BJ (cell line): ENCODE measurements around the gene ARHGAP26. TPM values are rescaled to one million over a fixed set of nuclear protein-coding genes. Genes with fewer than 3 reads are reported as not detected.

Experiments used
- CTCF ChIA-PET: fragments of 350-600 bp; formaldehyde crosslinking; extraction: SDS; loops from one replicate; lab custom pipeline; 2021; ENCODE audit warnings: antibody characterized with exemption, inconsistent platforms; lab: Yijun Ruan, JAX
- POLR2A ChIA-PET: fragments of 300-600 bp; sonication (Branson Sonifier 250); formaldehyde crosslinking; extraction: SDS; loops from one replicate; lab custom pipeline; 2021; ENCODE audit warnings: antibody characterized with exemption; lab: Charles Lee
- DNase-seq: peaks from one replicate; pipeline ENCODE4 v3.0.0-alpha.2; 2011; ENCODE audit warnings: low read depth
- H3K27me3 ChIP-seq: 2 replicates; pipeline ENCODE4 v1.6.0; 2011; ENCODE audit warnings: low read length; ENCODE audit not compliant: control insufficient read depth, insufficient read depth
- H3K36me3 ChIP-seq: 2 replicates; pipeline ENCODE4 v1.5.1; 2011; ENCODE audit warnings: low read length; ENCODE audit not compliant: control insufficient read depth, insufficient read depth
- H3K4me3 ChIP-seq: 2 replicates; pipeline ENCODE4 v1.5.1; 2011; ENCODE audit warnings: low read depth, mild to moderate bottlenecking, control low read depth, low read length
- polyA plus RNA-seq: library from polyadenylated mRNA; depleted of rRNA; stranded (reverse); fragments of >200 nt; gene quantifications from 2 replicates; pipeline ENCODE4 v1.2.3, GENCODE V29; 2011
- TF ChIP-seq, protein P1 (sequence below): IDR thresholded peaks from 2 replicates; pipeline ENCODE4 v1.5.1; 2011; ENCODE audit warnings: low read depth, mild to moderate bottlenecking, control low read depth, inconsistent platforms, low read length, moderate library complexity; ENCODE audit not compliant: insufficient read depth

ARHGAP26 gene
- polyA plus RNA-seq, 1 experiment = 4.8 TPM

DNA sequence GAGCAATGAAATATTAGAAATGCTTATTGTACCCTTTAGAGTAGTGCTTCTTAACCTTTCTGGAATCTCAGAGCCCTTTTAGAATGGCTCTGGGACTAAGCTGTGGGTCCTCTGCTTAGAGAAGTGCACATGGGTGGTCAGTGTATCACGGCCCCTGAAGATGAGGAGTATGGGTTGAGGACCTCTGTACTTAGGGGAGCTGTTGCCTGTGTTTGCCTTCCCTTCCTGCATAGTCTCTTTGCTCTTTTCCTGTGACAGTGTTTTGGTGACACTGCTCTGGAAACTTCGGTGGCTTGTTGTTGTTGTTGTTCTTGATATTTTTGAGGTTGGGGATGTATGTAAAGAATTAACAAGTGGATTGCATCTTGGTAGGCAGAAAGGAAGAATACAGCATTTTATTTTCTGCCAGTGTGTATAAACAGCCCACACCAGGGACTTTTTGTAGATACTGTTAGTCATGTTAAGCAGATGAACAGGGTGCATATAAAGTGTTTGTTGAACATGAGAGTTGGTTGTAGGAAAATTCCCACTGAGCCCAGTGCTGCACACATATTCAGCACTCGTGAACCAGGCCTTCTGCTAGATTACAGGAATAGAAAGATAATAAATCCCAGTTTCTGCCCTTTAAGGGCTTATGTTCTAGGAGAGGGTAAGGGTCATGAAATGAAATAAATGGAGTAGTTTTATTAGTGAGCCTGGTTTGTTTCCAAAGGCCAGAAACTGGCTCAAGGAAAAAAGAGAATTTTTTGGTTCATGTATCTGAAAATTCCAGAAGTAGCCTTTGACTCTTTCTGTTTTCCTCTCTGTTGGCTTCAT, 199.7 kb downstream of the ARHGAP26 start:
- POLR2A ChIA-PET = no interaction called here
- DNase-seq = no peak

DNA sequence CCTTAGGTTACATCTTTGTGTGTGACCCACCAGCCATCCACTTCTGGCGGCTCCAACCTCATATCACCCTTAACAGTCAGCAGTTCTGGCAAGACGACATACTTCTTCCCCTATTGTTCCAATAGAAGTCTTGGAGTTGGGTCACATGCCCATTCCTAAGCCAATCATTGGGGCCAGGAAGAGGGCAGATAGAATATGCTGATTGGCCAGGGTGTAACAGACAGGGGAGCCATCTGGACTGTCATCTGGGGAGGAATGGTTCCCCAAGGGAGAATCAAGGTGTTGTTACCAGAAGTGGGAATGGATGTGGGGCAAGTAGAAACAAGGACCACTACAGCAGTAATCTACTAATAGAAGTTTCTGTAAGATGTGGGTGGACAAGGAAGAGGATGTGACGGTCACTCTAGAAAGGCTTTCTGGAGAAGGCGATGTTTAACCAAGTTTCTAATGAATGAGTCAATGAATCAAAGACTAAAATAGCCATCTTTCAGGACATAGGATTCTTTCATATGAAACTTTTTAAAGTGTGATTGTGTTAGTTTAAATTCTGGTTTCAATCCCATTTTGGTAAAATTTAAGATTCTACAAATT, 200.4 kb downstream of the ARHGAP26 start:
- no peak overlapping the region for H3K4me3 ChIP-seq
- ChIA-PET CTCF (no interaction called here), POLR2A (no interaction called here)
- H3K36me3 ChIP-seq = no peaks in the 10 kb centered on the region
- no peaks in the 10 kb centered on the region for H3K27me3 ChIP-seq
- TF ChIP-seq, protein P1, sequence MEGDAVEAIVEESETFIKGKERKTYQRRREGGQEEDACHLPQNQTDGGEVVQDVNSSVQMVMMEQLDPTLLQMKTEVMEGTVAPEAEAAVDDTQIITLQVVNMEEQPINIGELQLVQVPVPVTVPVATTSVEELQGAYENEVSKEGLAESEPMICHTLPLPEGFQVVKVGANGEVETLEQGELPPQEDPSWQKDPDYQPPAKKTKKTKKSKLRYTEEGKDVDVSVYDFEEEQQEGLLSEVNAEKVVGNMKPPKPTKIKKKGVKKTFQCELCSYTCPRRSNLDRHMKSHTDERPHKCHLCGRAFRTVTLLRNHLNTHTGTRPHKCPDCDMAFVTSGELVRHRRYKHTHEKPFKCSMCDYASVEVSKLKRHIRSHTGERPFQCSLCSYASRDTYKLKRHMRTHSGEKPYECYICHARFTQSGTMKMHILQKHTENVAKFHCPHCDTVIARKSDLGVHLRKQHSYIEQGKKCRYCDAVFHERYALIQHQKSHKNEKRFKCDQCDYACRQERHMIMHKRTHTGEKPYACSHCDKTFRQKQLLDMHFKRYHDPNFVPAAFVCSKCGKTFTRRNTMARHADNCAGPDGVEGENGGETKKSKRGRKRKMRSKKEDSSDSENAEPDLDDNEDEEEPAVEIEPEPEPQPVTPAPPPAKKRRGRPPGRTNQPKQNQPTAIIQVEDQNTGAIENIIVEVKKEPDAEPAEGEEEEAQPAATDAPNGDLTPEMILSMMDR = no peak
- no peak for DNase-seq

More for the DNA sequence above, 199.7 kb downstream of the ARHGAP26 start:
- Histone ChIP-seq H3K36me3 (no peaks in the 10 kb centered on the region), H3K4me3 (no peak overlapping the region), H3K27me3 (no peaks in the 10 kb centered on the region)
- TF ChIP-seq, protein P1 = no peak
- CTCF ChIA-PET = no interaction called here

DNA sequence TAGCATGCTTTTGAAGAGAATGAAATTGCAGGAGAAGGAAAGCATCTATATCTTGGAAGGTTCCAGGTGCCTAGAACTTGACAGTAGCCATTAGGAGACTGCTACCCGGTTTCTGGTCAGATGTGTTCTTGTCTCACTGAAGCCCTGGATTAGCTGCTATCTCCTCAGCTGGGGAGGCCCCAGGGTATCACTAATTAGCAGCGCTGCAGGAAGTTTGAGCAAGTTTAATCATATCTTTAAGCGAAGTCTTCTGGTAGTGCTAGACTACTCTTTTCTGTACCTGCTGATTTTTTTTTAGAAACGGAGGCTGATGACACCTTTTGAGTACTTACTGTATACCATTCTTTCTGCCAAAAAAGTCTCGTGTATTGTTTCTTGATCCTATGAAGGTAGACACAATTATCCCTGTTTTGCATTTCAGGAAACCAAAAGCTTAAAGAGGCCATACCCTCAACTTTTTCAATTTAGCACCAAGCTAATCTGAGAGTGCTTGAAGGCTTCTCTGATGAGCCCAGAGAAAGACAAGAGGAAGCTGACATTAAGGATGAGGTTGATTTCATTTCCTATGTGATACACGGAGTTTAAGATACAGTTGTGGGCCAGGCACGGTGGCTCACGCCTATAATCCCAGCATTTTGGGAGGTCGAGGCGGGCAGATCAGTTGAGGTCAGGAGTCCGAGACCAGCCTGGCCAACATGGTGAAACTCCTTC, 201.3 kb downstream of the ARHGAP26 start:
- H3K4me3 ChIP-seq = no peak overlapping the region
- TF ChIP-seq, protein P1 = no peak
- CTCF ChIA-PET = no interaction called here
- no peak for DNase-seq
- H3K36me3 ChIP-seq = no peaks in the 10 kb centered on the region
- POLR2A ChIA-PET = no interaction called here
- H3K27me3 ChIP-seq = no peaks in the 10 kb centered on the region

DNA sequence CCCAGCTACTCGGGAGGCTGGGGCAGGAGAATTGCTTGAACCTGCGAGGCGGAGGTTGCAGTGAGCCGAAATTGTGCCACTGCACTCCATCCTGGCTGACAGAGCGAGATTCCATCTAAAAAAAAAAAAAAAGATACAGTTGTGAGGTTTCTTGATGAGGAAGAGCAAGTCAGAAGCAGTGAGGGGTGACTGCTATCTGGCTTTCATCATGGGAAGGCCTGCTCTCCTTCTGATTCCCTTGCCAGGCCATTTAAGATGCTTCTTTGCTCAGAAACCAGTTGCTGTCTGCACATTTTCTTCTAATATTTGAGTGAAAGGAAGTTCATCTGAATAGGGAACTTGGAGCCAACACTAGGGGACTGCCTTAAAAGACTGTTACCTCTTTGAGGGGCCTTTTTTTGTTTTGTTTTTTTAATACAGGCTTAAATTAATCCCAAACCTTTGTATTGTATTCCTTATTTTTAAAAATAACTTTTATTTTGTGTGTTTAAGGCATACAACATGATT, 201.9 kb downstream of the ARHGAP26 start:
- no peak overlapping the region for H3K4me3 ChIP-seq
- TF ChIP-seq, protein P1 = no peak
- H3K36me3 ChIP-seq = no peaks in the 10 kb centered on the region
- POLR2A ChIA-PET = no interaction called here
- H3K27me3 ChIP-seq = no peaks in the 10 kb centered on the region
- CTCF ChIA-PET = no interaction called here
- DNase-seq = no peak

DNA sequence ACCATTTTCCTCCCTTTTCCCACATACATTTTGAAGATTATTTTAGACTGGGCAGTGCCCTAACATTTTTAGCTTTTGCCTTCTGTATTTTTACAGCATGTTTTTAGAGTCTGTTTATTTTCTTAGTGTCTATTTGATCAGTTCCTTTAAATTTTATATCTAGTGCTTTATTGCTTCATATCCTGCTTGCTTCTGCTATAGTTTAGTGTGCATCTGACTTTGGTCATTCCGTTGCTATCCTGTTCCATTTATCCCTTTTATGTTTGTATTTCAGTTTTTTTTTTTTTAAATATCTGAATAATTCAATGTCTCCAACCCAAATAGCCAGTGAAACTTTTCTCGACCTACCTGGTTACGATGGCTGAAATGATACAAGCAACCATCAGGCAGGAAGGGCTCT, 203.8 kb downstream of the ARHGAP26 start:
- no peak overlapping the region for H3K4me3 ChIP-seq
- POLR2A ChIA-PET = interaction anchor here (0.6 kb wide), 1 partner anchor 83 kb away, joined by 3 read pairs; no protein-coding TSS in a partner anchor
- TF ChIP-seq, protein P1 = no peak
- CTCF ChIA-PET = interaction anchor here (1.9 kb wide), 1 partner anchor 15 kb away, joined by 4 read pairs; no protein-coding TSS in a partner anchor
- no peaks in the 10 kb centered on the region for H3K36me3 ChIP-seq
- no peaks in the 10 kb centered on the region for H3K27me3 ChIP-seq
- no peak for DNase-seq
